SU-DHL-6 (cell line): ENCODE data around the gene LEMD2.

ENCODE experiments used
- H2AFZ ChIP-seq: fragments of 200-600 bp; sonication (generic); 2 replicates; pipeline ENCODE4 v1.6.1; 2014; ENCODE audit warnings: low read depth, mild to moderate bottlenecking, moderate library complexity, mixed read lengths, antibody characterized with exemption, low read length; ENCODE audit not compliant: severe bottlenecking
- H3F3A ChIP-seq: fragments of 200-600 bp; shearing (Covaris generic); 2 replicates; pipeline ENCODE4 v1.6.0; 2016; ENCODE audit warnings: antibody characterized with exemption, mild to moderate bottlenecking; ENCODE audit not compliant: insufficient read depth
- H3K27ac ChIP-seq: fragments of 200-600 bp; sonication (generic); 2 replicates; pipeline ENCODE4 v1.5.1; 2016; ENCODE audit warnings: low read depth, mild to moderate bottlenecking, low read length, moderate library complexity, mixed read lengths
- H3K27me3 ChIP-seq: fragments of 200-600 bp; sonication (generic), shearing (Covaris generic); 2 replicates; pipeline ENCODE4 v1.6.0; 2014; ENCODE audit warnings: mild to moderate bottlenecking, low read length
- H3K36me3 ChIP-seq: fragments of 200-600 bp; sonication (generic); 2 replicates; pipeline ENCODE4 v1.6.1; 2014; ENCODE audit warnings: mild to moderate bottlenecking, low read length, mixed read lengths
- H3K4me2 ChIP-seq: fragments of 300-600, 200-600 bp; shearing (Covaris generic), sonication (generic); 2 replicates; pipeline ENCODE4 v1.6.0; 2014; ENCODE audit warnings: low read length, low read depth, mild to moderate bottlenecking; ENCODE audit not compliant: poor library complexity, severe bottlenecking
- H3K4me3 ChIP-seq: fragments of 200-600 bp; sonication (generic); 2 replicates; pipeline ENCODE4 v1.5.1; 2014; ENCODE audit warnings: antibody characterized with exemption, low read length, mild to moderate bottlenecking, mixed read lengths; ENCODE audit not compliant: insufficient read depth, poor library complexity, severe bottlenecking
- H3K79me2 ChIP-seq: fragments of 200-600 bp; sonication (generic); 2 replicates; pipeline ENCODE4 v1.6.1; 2014; ENCODE audit warnings: mild to moderate bottlenecking, low read length, moderate library complexity; ENCODE audit not compliant: insufficient read depth
- H3K9ac ChIP-seq: fragments of 200-600 bp; sonication (generic); 2 replicates; pipeline ENCODE4 v1.7.0; 2014; ENCODE audit warnings: mild to moderate bottlenecking, low read length
- H3K9me2 ChIP-seq: fragments of 200-600 bp; sonication (generic); replicated peaks from 2 replicates; pipeline ENCODE4 v1.6.1; 2014; ENCODE audit warnings: low read length; ENCODE audit not compliant: insufficient read depth
- H3K9me3 ChIP-seq: fragments of 200-600 bp; sonication (generic); 2 replicates; pipeline ENCODE4 v1.6.1; 2014; ENCODE audit warnings: low read length, mixed read lengths; ENCODE audit not compliant: insufficient read depth
- H4K20me1 ChIP-seq: fragments of 200-600 bp; sonication (generic); 2 replicates; pipeline ENCODE4 v1.6.1; 2014; ENCODE audit warnings: low read depth, mild to moderate bottlenecking, antibody characterized with exemption, low read length, moderate library complexity, mixed read lengths
- EZH2phosphoT487 ChIP-seq: fragments of 200-600 bp; sonication (generic), shearing (Covaris generic); conservative IDR thresholded peaks from 2 replicates; pipeline ENCODE4 v1.6.1; 2018; ENCODE audit warnings: mild to moderate bottlenecking, antibody characterized with exemption, low read length, moderate library complexity, mixed read lengths
- TF ChIP-seq, protein P1 (sequence below): fragments of 200-600 bp; sonication (generic); IDR thresholded peaks from one replicate; pipeline ENCODE4 v1.5.1; 2017; ENCODE audit warnings: antibody characterized with exemption, mild to moderate bottlenecking, low read length, moderate library complexity; ENCODE audit not compliant: insufficient read depth, poor library complexity, severe bottlenecking

The LEMD2 gene

DNA sequence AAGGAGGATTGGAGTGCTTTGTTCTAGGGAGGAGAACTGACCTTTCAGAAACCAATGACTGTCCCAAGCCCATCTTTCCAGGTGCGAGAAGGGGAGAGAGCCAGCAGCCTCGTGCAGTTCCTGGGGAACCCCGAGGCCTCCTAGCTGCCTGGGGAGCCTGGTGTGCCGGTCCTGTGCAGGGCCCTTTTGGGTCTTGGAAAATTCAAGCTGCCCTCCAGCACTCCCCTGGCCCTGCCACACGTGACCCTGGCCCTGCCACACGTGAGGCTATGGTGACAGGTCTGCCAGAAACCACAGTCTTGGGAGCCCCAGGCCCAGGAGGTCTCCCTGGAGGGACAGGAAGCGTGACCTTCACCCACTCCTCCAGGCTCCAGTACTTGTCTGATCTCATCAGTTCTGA, 57.9 kb downstream of the LEMD2 start:
- no peak overlapping the region for H3K27ac ChIP-seq
- no peaks in the 10 kb centered on the region for H4K20me1 ChIP-seq
- H3K27me3 ChIP-seq, result no peaks in the 10 kb centered on the region

DNA sequence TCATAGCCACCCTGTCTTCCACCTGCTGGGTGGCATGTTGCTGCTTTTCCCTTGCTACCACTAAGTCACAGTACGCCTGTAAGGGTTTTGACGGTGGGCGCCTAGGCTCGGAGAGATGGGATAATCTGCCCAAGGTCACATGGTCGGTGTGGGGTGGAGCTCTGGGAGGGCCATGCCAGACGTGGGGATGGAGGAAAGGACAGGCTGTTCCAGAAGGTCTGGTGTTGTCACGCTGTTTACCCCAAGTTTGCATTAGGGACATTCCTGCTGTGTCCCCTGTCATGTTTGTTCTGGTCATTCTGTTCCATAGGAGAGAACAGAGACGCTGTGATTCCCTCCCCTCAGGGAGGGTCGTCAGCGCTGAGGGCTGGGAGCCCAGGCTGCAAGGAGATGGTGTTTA, 58.3 kb downstream of the LEMD2 start:
- Histone ChIP-seq H3K4me2 (no peak overlapping the region), H4K20me1 (no peaks in the 10 kb centered on the region), H3K9me2 (no peaks in the 10 kb centered on the region), H3K9ac (no peak overlapping the region), H3K27me3 (no peaks in the 10 kb centered on the region), H3K27ac (no peak overlapping the region), H3K4me3 (no peak overlapping the region), H3K79me2 (no peaks in the 10 kb centered on the region), H3F3A (no peaks in the 10 kb centered on the region), H2AFZ (no peak overlapping the region), H3K36me3 (no peaks in the 10 kb centered on the region), H3K9me3 (no peaks in the 10 kb centered on the region)
- no peak for TF ChIP-seq EZH2phosphoT487
- TF ChIP-seq, protein P1, sequence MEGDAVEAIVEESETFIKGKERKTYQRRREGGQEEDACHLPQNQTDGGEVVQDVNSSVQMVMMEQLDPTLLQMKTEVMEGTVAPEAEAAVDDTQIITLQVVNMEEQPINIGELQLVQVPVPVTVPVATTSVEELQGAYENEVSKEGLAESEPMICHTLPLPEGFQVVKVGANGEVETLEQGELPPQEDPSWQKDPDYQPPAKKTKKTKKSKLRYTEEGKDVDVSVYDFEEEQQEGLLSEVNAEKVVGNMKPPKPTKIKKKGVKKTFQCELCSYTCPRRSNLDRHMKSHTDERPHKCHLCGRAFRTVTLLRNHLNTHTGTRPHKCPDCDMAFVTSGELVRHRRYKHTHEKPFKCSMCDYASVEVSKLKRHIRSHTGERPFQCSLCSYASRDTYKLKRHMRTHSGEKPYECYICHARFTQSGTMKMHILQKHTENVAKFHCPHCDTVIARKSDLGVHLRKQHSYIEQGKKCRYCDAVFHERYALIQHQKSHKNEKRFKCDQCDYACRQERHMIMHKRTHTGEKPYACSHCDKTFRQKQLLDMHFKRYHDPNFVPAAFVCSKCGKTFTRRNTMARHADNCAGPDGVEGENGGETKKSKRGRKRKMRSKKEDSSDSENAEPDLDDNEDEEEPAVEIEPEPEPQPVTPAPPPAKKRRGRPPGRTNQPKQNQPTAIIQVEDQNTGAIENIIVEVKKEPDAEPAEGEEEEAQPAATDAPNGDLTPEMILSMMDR, result no peak

More for the DNA sequence above, 57.9 kb downstream of the LEMD2 start:
- TF ChIP-seq, protein P1, result no peak
- Histone ChIP-seq H3K79me2 (no peaks in the 10 kb centered on the region), H3K36me3 (no peaks in the 10 kb centered on the region), H2AFZ (no peak overlapping the region), H3K4me3 (no peak overlapping the region), H3F3A (no peaks in the 10 kb centered on the region), H3K4me2 (no peak overlapping the region), H3K9ac (no peak overlapping the region), H3K9me2 (no peaks in the 10 kb centered on the region), H3K9me3 (no peaks in the 10 kb centered on the region)

DNA sequence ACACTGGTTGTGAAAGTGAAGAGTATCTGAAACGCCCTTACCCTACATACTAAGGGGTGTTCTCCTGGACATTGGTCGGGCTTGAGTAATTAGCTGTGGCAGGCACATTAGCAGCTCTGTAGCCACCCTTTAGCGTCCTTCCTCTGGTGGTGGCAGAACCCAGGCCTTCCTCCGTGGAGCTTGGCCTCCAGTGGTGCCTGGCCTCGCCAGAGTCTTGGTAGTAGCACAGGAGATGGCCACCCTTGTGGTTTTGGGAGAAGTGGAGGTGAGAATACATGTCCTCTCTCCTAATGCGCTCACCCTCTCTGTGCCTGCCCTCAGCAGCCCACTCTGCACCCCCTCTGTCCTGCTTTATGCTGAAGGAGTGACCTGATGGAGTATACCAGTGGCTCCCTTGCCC, 59.9 kb downstream of the LEMD2 start:
- no peaks in the 10 kb centered on the region for H3K9me2 ChIP-seq
- H3K27me3 ChIP-seq, result no peaks in the 10 kb centered on the region
- no peaks in the 10 kb centered on the region for H3K9me3 ChIP-seq
- TF ChIP-seq, protein P1, result no peak
- no peak for TF ChIP-seq EZH2phosphoT487
- H3K36me3 ChIP-seq, result no peaks in the 10 kb centered on the region
- H3K4me3 ChIP-seq, result no peak overlapping the region
- no peaks in the 10 kb centered on the region for H3K79me2 ChIP-seq
- no peaks in the 10 kb centered on the region for H3F3A ChIP-seq
- no peak overlapping the region for H2AFZ ChIP-seq
- no peaks in the 10 kb centered on the region for H4K20me1 ChIP-seq
- no peak overlapping the region for H3K9ac ChIP-seq
- H3K4me2 ChIP-seq, result no peak overlapping the region
- H3K27ac ChIP-seq, result no peak overlapping the region

GRCh38 chr6:33728438-33728837, 60.5 kb downstream of the LEMD2 start:
- H2AFZ ChIP-seq, result no peak overlapping the region
- no peak overlapping the region for H3K27ac ChIP-seq
- H3K9me3 ChIP-seq, result no peaks in the 10 kb centered on the region
- no peaks in the 10 kb centered on the region for H3K27me3 ChIP-seq
- no peaks in the 10 kb centered on the region for H3K79me2 ChIP-seq
- H3K9me2 ChIP-seq, result no peaks in the 10 kb centered on the region
- H3K36me3 ChIP-seq, result no peaks in the 10 kb centered on the region
- TF ChIP-seq, protein P1, result no peak
- no peak for TF ChIP-seq EZH2phosphoT487
- H3K4me3 ChIP-seq, result no peak overlapping the region
- no peaks in the 10 kb centered on the region for H4K20me1 ChIP-seq
- H3F3A ChIP-seq, result no peaks in the 10 kb centered on the region
- H3K9ac ChIP-seq, result no peak overlapping the region
- H3K4me2 ChIP-seq, result no peak overlapping the region
